Neural cell (in vitro differentiated cells): ENCODE results near the gene CWC25. TPM values are rescaled to one million over a fixed set of nuclear protein-coding genes. Genes with fewer than 3 reads are reported as not detected.

Experiments used
- H2AFZ ChIP-seq: fragments of 200-600, 300-800 bp; sonication (generic), shearing (Covaris generic); 2 replicates; pipeline ENCODE4 v1.6.0; 2014; ENCODE audit warnings: low read depth, mild to moderate bottlenecking, antibody characterized with exemption, low read length, moderate library complexity
- H3F3A ChIP-seq: fragments of 200-600 bp; shearing (Covaris generic); 2 replicates; pipeline ENCODE4 v1.6.1; 2016; ENCODE audit warnings: mild to moderate bottlenecking, moderate library complexity, mixed read lengths, antibody characterized with exemption, low read length; ENCODE audit not compliant: insufficient read depth, poor library complexity, severe bottlenecking
- H3K27ac ChIP-seq: fragments of 200-600, 300-800 bp; sonication (generic), shearing (Covaris generic); 2 replicates; pipeline ENCODE4 v1.5.1; 2014; ENCODE audit warnings: mild to moderate bottlenecking, low read length, moderate library complexity
- H3K27me3 ChIP-seq: fragments of 300-800, 200-600 bp; sonication (generic), shearing (Covaris generic); 2 replicates; pipeline ENCODE4 v1.6.0; 2014; ENCODE audit warnings: mild to moderate bottlenecking, low read depth, low read length, moderate library complexity; ENCODE audit not compliant: insufficient read depth
- H3K36me3 ChIP-seq: fragments of 300-800, 200-600 bp; sonication (generic), shearing (Covaris generic); 2 replicates; pipeline ENCODE4 v1.5.1; 2014; ENCODE audit warnings: mild to moderate bottlenecking, antibody characterized with exemption, low read length, moderate library complexity; ENCODE audit not compliant: insufficient read depth
- H3K4me2 ChIP-seq: fragments of 300-800, 200-600 bp; sonication (generic), shearing (Covaris generic); 2 replicates; pipeline ENCODE4 v1.6.0; 2014; ENCODE audit warnings: mild to moderate bottlenecking, low read length
- H3K4me3 ChIP-seq: fragments of 300-800, 200-600 bp; sonication (generic), shearing (Covaris generic); 2 replicates; pipeline ENCODE4 v1.5.1; 2014; ENCODE audit warnings: mild to moderate bottlenecking, low read length, moderate library complexity
- H3K79me2 ChIP-seq: fragments of 200-600 bp; shearing (Covaris generic); replicated peaks from 2 replicates; pipeline ENCODE4 v1.6.0; 2014; ENCODE audit warnings: mild to moderate bottlenecking, low read length, moderate library complexity; ENCODE audit not compliant: insufficient read depth
- H3K9ac ChIP-seq: fragments of 300-800, 200-600 bp; sonication (generic), shearing (Covaris generic); 2 replicates; pipeline ENCODE4 v1.6.1; 2016; ENCODE audit warnings: mild to moderate bottlenecking, low read length, mixed read lengths
- H3K9me2 ChIP-seq: fragments of 200-600 bp; shearing (Covaris generic); 2 replicates; pipeline ENCODE4 v1.6.1; 2016; ENCODE audit warnings: mild to moderate bottlenecking, low read length, mixed read lengths; ENCODE audit not compliant: insufficient read depth
- H3K9me3 ChIP-seq: fragments of 200-600, 300-800 bp; sonication (generic), shearing (Covaris generic); 2 replicates; pipeline ENCODE4 v1.6.1; 2016; ENCODE audit warnings: mild to moderate bottlenecking, mixed run types, low read length, moderate library complexity, mixed read lengths
- H4K20me1 ChIP-seq: fragments of 200-600 bp; shearing (Covaris generic); 2 replicates; pipeline ENCODE4 v1.6.1; 2016; ENCODE audit warnings: mild to moderate bottlenecking, mixed run types; ENCODE audit not compliant: insufficient read depth
- EP300 ChIP-seq: fragments of 450-650 bp; conservative IDR thresholded peaks from 2 replicates; pipeline ENCODE4 v1.6.1; 2014; ENCODE audit warnings: antibody characterized with exemption, mild to moderate bottlenecking, moderate library complexity; ENCODE audit not compliant: poor library complexity, severe bottlenecking
- EZH2 ChIP-seq: fragments of 200-600, 300-800 bp; shearing (Covaris generic), sonication (generic); IDR thresholded peaks from 2 replicates; pipeline ENCODE4 v1.6.1; 2014; ENCODE audit warnings: antibody characterized with exemption, low read length, borderline replicate concordance, mild to moderate bottlenecking; ENCODE audit not compliant: insufficient read depth, poor library complexity, severe bottlenecking
- MXI1 ChIP-seq: fragments of 450-650 bp; conservative IDR thresholded peaks from 2 replicates; pipeline ENCODE4 v1.6.1; 2014; ENCODE audit warnings: antibody characterized with exemption, mild to moderate bottlenecking; ENCODE audit not compliant: poor library complexity, severe bottlenecking
- POLR2AphosphoS5 ChIP-seq: IDR thresholded peaks from 2 replicates; pipeline ENCODE4 v1.6.1; 2012
- RAD21 ChIP-seq: fragments of 450-650 bp; conservative IDR thresholded peaks from 2 replicates; pipeline ENCODE4 v1.6.1; 2014; ENCODE audit warnings: antibody characterized with exemption, mild to moderate bottlenecking, moderate library complexity
- SMC3 ChIP-seq: fragments of 450-650 bp; conservative IDR thresholded peaks from 2 replicates; pipeline ENCODE4 v1.6.1; 2014; ENCODE audit warnings: antibody characterized with exemption, mild to moderate bottlenecking, moderate library complexity; ENCODE audit not compliant: poor library complexity
- TAF1 ChIP-seq: IDR thresholded peaks from 2 replicates; pipeline ENCODE4 v1.6.1; 2012; ENCODE audit warnings: low read depth
- polyA plus RNA-seq: library from polyadenylated mRNA; depleted of rRNA; stranded (reverse); fragments of >200 nt; gene quantifications from 2 replicates; pipeline ENCODE4 v1.2.3, GENCODE V29; 2014
- TF ChIP-seq, protein P1 (sequence below): fragments of 450-650 bp; IDR thresholded peaks from 2 replicates; pipeline ENCODE4 v1.5.1; 2014; ENCODE audit warnings: antibody characterized with exemption, mild to moderate bottlenecking, moderate library complexity; ENCODE audit not compliant: poor library complexity, severe bottlenecking
- TF ChIP-seq, protein P2 (sequence below): IDR thresholded peaks from 2 replicates; pipeline ENCODE4 v1.6.1; 2012; ENCODE audit warnings: borderline replicate concordance

CWC25 gene
- polyA plus RNA-seq, 1 donor from 2014 or later, result 15.4 TPM

DNA sequence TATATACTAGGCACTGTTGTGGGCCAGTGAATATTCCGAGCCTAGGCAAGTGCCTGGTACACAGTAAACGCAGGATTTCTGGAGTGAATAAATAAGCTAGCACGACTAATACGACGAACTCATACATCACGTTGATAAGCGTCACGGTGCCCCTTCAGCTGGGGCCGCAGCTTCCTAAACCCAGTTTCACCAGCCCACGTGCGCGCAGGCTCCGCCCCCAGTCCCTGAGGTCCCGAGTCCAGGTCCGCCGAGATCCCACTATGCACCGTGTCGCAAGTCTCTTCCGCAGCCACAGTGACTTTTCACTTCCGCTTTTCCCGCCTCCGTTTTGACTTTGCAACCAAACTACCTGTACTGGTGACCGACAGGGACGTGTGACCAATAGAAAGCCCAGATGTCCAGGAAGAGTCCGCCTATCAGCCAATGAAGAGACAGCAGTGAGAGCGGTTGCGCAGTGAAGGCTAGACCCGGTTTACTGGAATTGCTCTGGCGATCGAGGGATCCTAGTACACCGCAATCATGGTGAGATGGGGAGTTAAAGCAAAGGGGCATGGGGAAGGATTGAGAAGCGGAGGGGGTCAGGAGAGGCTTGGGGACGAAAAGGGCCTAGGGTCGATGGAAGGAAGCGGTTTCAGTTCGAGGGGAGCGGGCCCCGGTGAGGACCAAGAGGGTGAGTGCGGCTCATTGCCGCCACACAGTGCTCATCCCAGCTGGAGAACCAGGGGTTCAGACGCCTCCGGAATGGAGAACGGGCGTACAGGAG is 72.6 kb downstream of the CWC25 start, which contains the start of gene PSMB3:
PSMB3 (plus strand) TSS at position 434 of the 763 bp plus-strand sequence; CDS start at position 520, 86 bp downstream.
- TF ChIP-seq MXI1 (peak; percentile 99), POLR2AphosphoS5 (peak; percentile 72), EP300 (no peak), SMC3 (peak; percentile 54), RAD21 (peak; percentile 50), EZH2 (no peak), TAF1 (peak; percentile 43)
- TF ChIP-seq, protein P1, sequence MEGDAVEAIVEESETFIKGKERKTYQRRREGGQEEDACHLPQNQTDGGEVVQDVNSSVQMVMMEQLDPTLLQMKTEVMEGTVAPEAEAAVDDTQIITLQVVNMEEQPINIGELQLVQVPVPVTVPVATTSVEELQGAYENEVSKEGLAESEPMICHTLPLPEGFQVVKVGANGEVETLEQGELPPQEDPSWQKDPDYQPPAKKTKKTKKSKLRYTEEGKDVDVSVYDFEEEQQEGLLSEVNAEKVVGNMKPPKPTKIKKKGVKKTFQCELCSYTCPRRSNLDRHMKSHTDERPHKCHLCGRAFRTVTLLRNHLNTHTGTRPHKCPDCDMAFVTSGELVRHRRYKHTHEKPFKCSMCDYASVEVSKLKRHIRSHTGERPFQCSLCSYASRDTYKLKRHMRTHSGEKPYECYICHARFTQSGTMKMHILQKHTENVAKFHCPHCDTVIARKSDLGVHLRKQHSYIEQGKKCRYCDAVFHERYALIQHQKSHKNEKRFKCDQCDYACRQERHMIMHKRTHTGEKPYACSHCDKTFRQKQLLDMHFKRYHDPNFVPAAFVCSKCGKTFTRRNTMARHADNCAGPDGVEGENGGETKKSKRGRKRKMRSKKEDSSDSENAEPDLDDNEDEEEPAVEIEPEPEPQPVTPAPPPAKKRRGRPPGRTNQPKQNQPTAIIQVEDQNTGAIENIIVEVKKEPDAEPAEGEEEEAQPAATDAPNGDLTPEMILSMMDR, result peak; percentile 28
- TF ChIP-seq, protein P2, sequence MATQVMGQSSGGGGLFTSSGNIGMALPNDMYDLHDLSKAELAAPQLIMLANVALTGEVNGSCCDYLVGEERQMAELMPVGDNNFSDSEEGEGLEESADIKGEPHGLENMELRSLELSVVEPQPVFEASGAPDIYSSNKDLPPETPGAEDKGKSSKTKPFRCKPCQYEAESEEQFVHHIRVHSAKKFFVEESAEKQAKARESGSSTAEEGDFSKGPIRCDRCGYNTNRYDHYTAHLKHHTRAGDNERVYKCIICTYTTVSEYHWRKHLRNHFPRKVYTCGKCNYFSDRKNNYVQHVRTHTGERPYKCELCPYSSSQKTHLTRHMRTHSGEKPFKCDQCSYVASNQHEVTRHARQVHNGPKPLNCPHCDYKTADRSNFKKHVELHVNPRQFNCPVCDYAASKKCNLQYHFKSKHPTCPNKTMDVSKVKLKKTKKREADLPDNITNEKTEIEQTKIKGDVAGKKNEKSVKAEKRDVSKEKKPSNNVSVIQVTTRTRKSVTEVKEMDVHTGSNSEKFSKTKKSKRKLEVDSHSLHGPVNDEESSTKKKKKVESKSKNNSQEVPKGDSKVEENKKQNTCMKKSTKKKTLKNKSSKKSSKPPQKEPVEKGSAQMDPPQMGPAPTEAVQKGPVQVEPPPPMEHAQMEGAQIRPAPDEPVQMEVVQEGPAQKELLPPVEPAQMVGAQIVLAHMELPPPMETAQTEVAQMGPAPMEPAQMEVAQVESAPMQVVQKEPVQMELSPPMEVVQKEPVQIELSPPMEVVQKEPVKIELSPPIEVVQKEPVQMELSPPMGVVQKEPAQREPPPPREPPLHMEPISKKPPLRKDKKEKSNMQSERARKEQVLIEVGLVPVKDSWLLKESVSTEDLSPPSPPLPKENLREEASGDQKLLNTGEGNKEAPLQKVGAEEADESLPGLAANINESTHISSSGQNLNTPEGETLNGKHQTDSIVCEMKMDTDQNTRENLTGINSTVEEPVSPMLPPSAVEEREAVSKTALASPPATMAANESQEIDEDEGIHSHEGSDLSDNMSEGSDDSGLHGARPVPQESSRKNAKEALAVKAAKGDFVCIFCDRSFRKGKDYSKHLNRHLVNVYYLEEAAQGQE, result no peak
- peaks cover 6% of the 10 kb centered on the region for H3K36me3 ChIP-seq
- H3K79me2 ChIP-seq, result peaks cover 15% of the 10 kb centered on the region
- no peaks in the 10 kb centered on the region for H4K20me1 ChIP-seq
- peak within 1 kb of the TSS; percentile 94 for H3K4me3 ChIP-seq
- no peaks in the 10 kb centered on the region for H3K9me3 ChIP-seq
- H3K27me3 ChIP-seq, result no peaks in the 10 kb centered on the region
- no peaks in the 10 kb centered on the region for H3K9me2 ChIP-seq
- peak within 1 kb of the TSS; percentile 94 for H3K27ac ChIP-seq
- H2AFZ ChIP-seq, result peak within 1 kb of the TSS; percentile 84
- no peaks in the 10 kb centered on the region for H3F3A ChIP-seq
- peak within 1 kb of the TSS; percentile 76 for H3K4me2 ChIP-seq
- H3K9ac ChIP-seq, result peak within 1 kb of the TSS; percentile 92

DNA sequence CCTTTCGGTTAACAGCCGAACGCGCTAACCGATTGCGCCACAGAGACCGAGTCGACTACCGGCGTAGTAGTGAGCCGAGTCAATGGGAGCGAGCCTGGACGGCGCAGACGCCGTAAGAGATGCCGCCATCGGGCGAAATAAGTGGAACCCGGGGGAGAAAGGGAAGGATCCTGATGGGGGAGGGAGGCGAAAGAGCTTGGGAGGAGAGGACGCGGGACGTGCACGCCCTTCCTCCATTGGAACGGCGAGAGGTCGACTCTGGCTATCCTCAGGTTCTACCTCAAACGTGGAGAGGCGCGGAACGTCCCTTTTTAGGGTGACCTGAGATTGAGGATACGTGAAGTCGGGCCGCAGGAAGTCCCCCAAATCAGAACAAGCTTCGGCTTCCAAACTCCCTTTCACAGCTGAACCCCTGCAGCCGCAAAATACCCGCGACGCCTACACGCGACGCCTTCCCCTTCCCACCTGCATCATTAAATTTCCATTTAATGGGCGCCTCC is 73.3 kb downstream of the CWC25 start:
- Histone ChIP-seq H3K4me2 (peak overlapping the region; percentile 54), H3F3A (no peaks in the 10 kb centered on the region), H4K20me1 (no peaks in the 10 kb centered on the region), H3K36me3 (peaks cover 6% of the 10 kb centered on the region), H3K9ac (peak overlapping the region; percentile 74), H3K27me3 (no peaks in the 10 kb centered on the region), H3K27ac (peak overlapping the region; percentile 94), H3K9me2 (no peaks in the 10 kb centered on the region), H3K4me3 (peak overlapping the region; percentile 94), H3K79me2 (peaks cover 21% of the 10 kb centered on the region), H2AFZ (peak overlapping the region; percentile 84), H3K9me3 (no peaks in the 10 kb centered on the region)
- no peak for TF ChIP-seq RAD21
- peak; percentile 38 for TF ChIP-seq EP300
- TF ChIP-seq TAF1, result no peak
- TF ChIP-seq, protein P2, result no peak
- TF ChIP-seq MXI1, result no peak
- TF ChIP-seq SMC3, result no peak
- TF ChIP-seq EZH2, result no peak
